ENCODE measurements around the gene KIAA1217.

KIAA1217 gene

DNA sequence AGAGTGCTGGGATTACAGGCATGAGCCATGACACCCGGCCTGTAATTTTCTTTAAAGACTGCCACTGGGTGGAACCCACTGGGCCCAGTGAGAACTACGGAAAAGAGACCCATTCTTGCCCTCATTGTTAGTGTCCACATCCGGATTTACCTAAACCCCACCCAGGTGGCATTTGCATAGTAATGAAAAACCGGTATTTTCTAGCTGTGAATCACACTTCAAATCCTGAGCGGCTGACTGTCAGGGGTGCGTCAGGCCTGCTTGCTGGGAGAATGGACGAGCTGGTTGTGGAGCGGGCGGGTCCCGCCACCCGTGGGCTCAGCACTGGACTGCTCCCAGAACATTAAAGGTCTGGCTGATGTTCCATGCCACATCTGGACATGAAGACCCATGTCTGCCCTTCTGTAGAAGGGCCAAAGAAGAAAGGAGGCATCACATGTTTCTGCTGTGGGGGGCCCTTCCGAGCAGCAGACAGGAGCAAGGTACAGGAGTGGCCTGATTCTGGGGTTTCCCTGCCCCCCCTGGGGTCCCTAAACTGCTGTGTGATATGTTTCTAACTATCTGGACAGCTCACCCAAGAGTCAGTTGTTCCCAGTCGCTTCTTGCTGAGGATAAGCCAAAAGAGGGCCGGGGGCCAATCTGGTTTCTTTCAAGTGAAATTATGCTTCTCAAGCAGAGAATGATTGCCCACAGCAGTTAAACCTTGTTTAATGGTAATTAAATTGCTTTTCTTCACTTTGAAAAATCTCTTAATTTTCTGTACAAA lies 46.4 kb downstream of the KIAA1217 start:
- Histone ChIP-seq H3K36me3 (replicated peaks in 1 of 2; ENCODE audit: control insufficient read depth in 2 of 2, insufficient read depth in 2 of 2, low read length in 2 of 2) (no peaks in the 10 kb centered on the region), H3K4me1 (ENCODE audit: control insufficient read depth in 2 of 2, insufficient read depth in 1 of 2, low read depth in 1 of 2, low read length in 2 of 2) (peaks cover 12 to 18% of the 10 kb centered on the region in 2 donors), H3K4ac (ENCODE audit: low read length) (no peak overlapping the region), H3K23ac (ENCODE audit: low read depth, low read length, poor library complexity) (no peak overlapping the region), H4K91ac (ENCODE audit: low read depth, low read length, poor library complexity) (no peak overlapping the region), H3K79me1 (ENCODE audit: low read depth, low read length) (no peaks in the 10 kb centered on the region), H3K27ac (replicated peaks; ENCODE audit: low read length) (no peak overlapping the region), H3K14ac (ENCODE audit: low read length) (no peak overlapping the region), H3K9me3 (replicated peaks in 1 of 2; ENCODE audit: control insufficient read depth in 2 of 2, insufficient read depth in 1 of 2, low read depth in 1 of 2, low read length in 2 of 2) (no peaks in the 10 kb centered on the region), H4K8ac (ENCODE audit: low read depth, low read length) (no peak overlapping the region), H2BK120ac (ENCODE audit: low read depth, low read length) (no peak overlapping the region), H2AFZ (ENCODE audit: low read length) (no peak overlapping the region), H3K27me3 (ENCODE audit: control insufficient read depth in 3 of 3, insufficient read depth in 3 of 3, low read depth in 1 of 3, low read length in 3 of 3) (no peaks in the 10 kb centered on the region), H2AK5ac (ENCODE audit: low read depth, low read length) (no peak overlapping the region), H2BK15ac (ENCODE audit: low read length) (no peak overlapping the region), H3K18ac (ENCODE audit: low read length) (peak overlapping the region; percentile 6), H3K9ac (ENCODE audit: low read depth, low read length, poor library complexity) (no peak overlapping the region), H3K4me2 (ENCODE audit: insufficient read depth, low read length, poor library complexity, severe bottlenecking) (no peak overlapping the region), H2BK12ac (ENCODE audit: low read length) (no peak overlapping the region), H3K4me3 (ENCODE audit: low read length in 2 of 2) (no peak overlapping the region), H2BK5ac (ENCODE audit: low read length) (no peak overlapping the region)
- WGBS, 2 donors (ENCODE audit: extremely low coverage in 2 of 2, insufficient read length in 2 of 2, insufficient replicate concordance in 1 of 2), result no CpG with 5 or more reads among the region's 14 CpGs
- no peak for DNase-seq (ENCODE audit: low spot score)

DNA sequence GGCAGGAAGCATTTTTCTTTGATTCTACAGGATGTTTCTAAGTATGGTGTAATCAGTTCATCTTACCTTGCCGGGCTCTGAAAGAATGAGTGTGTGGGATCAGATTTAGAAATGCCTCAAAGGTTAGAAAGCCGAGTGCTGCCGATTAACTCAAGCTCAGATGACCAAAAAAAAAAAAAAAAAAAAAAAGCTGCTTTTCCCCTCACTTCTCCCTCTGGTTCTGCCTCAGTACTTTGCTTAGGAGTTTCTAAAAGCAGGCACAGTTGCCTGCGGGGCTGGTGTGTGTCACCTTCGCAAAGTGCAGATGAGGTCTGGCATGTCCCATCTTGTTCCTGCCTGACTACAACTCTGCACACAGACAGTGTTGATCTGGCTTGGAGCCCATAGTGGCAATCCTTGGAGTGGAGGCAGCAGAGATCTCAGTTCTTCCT lies 47.0 kb downstream of the KIAA1217 start:
- no peaks in the 10 kb centered on the region for H3K27me3 ChIP-seq (ENCODE audit: control insufficient read depth in 3 of 3, insufficient read depth in 3 of 3, low read depth in 1 of 3, low read length in 3 of 3)
- WGBS, 2 donors (ENCODE audit: extremely low coverage in 2 of 2, insufficient read length in 2 of 2, insufficient replicate concordance in 1 of 2), result no CpG with 5 or more reads among the region's 5 CpGs
- H3K4me2 ChIP-seq (ENCODE audit: insufficient read depth, low read length, poor library complexity, severe bottlenecking), result no peak overlapping the region
- H2AFZ ChIP-seq (ENCODE audit: low read length), result peak overlapping the region; percentile 51
- no peak overlapping the region for H2BK12ac ChIP-seq (ENCODE audit: low read length)
- H2BK15ac ChIP-seq (ENCODE audit: low read length), result no peak overlapping the region
- H2BK120ac ChIP-seq (ENCODE audit: low read depth, low read length), result no peak overlapping the region
- no peak overlapping the region for H3K9ac ChIP-seq (ENCODE audit: low read depth, low read length, poor library complexity)
- no peak overlapping the region for H3K4me3 ChIP-seq (ENCODE audit: low read length in 2 of 2)
- no peak overlapping the region for H4K91ac ChIP-seq (ENCODE audit: low read depth, low read length, poor library complexity)
- no peak overlapping the region for H3K14ac ChIP-seq (ENCODE audit: low read length)
- no peaks in the 10 kb centered on the region for H3K36me3 ChIP-seq (replicated peaks in 1 of 2; ENCODE audit: control insufficient read depth in 2 of 2, insufficient read depth in 2 of 2, low read length in 2 of 2)
- H3K23ac ChIP-seq (ENCODE audit: low read depth, low read length, poor library complexity), result no peak overlapping the region
- no peak for DNase-seq (ENCODE audit: low spot score)
- peaks cover 12 to 18% of the 10 kb centered on the region in 2 donors for H3K4me1 ChIP-seq (ENCODE audit: control insufficient read depth in 2 of 2, insufficient read depth in 1 of 2, low read depth in 1 of 2, low read length in 2 of 2)
- H3K27ac ChIP-seq (replicated peaks; ENCODE audit: low read length), result no peak overlapping the region
- no peaks in the 10 kb centered on the region for H3K79me1 ChIP-seq (ENCODE audit: low read depth, low read length)
- H3K18ac ChIP-seq (ENCODE audit: low read length), result peak overlapping the region; percentile 53
- H4K8ac ChIP-seq (ENCODE audit: low read depth, low read length), result no peak overlapping the region
- H3K4ac ChIP-seq (ENCODE audit: low read length), result no peak overlapping the region
- no peaks in the 10 kb centered on the region for H3K9me3 ChIP-seq (replicated peaks in 1 of 2; ENCODE audit: control insufficient read depth in 2 of 2, insufficient read depth in 1 of 2, low read depth in 1 of 2, low read length in 2 of 2)
- no peak overlapping the region for H2AK5ac ChIP-seq (ENCODE audit: low read depth, low read length)
- no peak overlapping the region for H2BK5ac ChIP-seq (ENCODE audit: low read length)

DNA sequence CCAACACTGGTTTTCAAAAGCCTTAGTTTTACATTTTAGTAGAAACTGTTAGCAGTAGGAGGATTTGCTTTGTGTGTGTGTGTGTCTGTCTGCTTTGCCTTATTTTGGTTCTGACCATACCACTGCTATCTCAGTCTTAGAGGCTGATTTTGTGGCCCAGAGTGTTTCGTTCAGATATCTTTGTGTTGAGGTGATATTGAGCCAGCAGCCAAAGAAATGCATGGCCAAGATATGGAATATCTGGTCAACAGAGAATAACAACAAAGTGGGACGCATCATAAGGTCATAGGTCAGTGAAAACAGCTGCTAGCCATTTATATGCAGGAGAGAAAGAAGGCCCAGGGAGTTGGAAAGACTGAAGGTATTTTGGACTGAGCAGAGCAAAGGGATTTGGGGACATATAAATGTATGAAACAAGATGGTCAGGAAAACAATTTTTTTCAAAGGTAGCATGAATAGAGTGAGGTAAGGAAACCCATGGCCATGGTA lies 47.7 kb downstream of the KIAA1217 start:
- DNase-seq (ENCODE audit: low spot score), result no peak
- H2BK120ac ChIP-seq (ENCODE audit: low read depth, low read length), result no peak overlapping the region
- no peak overlapping the region for H3K18ac ChIP-seq (ENCODE audit: low read length)
- H3K4me3 ChIP-seq (ENCODE audit: low read length in 2 of 2), result no peak overlapping the region
- no peak overlapping the region for H2AK5ac ChIP-seq (ENCODE audit: low read depth, low read length)
- no peak overlapping the region for H2BK5ac ChIP-seq (ENCODE audit: low read length)
- H2AFZ ChIP-seq (ENCODE audit: low read length), result no peak overlapping the region
- H3K4me1 ChIP-seq (ENCODE audit: control insufficient read depth in 2 of 2, insufficient read depth in 1 of 2, low read depth in 1 of 2, low read length in 2 of 2), result peaks cover 12 to 16% of the 10 kb centered on the region in 2 donors
- H3K9ac ChIP-seq (ENCODE audit: low read depth, low read length, poor library complexity), result no peak overlapping the region
- no peak overlapping the region for H2BK12ac ChIP-seq (ENCODE audit: low read length)
- H3K79me1 ChIP-seq (ENCODE audit: low read depth, low read length), result no peaks in the 10 kb centered on the region
- H3K27ac ChIP-seq (replicated peaks; ENCODE audit: low read length), result no peak overlapping the region
- H3K4ac ChIP-seq (ENCODE audit: low read length), result no peak overlapping the region
- H4K8ac ChIP-seq (ENCODE audit: low read depth, low read length), result no peak overlapping the region
- no peak overlapping the region for H2BK15ac ChIP-seq (ENCODE audit: low read length)
- WGBS, 2 donors (ENCODE audit: extremely low coverage in 2 of 2, insufficient read length in 2 of 2, insufficient replicate concordance in 1 of 2), result no CpG with 5 or more reads among the region's 2 CpGs
- no peaks in the 10 kb centered on the region for H3K36me3 ChIP-seq (replicated peaks in 1 of 2; ENCODE audit: control insufficient read depth in 2 of 2, insufficient read depth in 2 of 2, low read length in 2 of 2)
- no peak overlapping the region for H3K14ac ChIP-seq (ENCODE audit: low read length)
- H3K9me3 ChIP-seq (replicated peaks in 1 of 2; ENCODE audit: control insufficient read depth in 2 of 2, insufficient read depth in 1 of 2, low read depth in 1 of 2, low read length in 2 of 2), result no peaks in the 10 kb centered on the region
- no peak overlapping the region for H3K23ac ChIP-seq (ENCODE audit: low read depth, low read length, poor library complexity)
- H3K4me2 ChIP-seq (ENCODE audit: insufficient read depth, low read length, poor library complexity, severe bottlenecking), result no peak overlapping the region
- H3K27me3 ChIP-seq (ENCODE audit: control insufficient read depth in 3 of 3, insufficient read depth in 3 of 3, low read depth in 1 of 3, low read length in 3 of 3), result no peaks in the 10 kb centered on the region
- no peak overlapping the region for H4K91ac ChIP-seq (ENCODE audit: low read depth, low read length, poor library complexity)

DNA sequence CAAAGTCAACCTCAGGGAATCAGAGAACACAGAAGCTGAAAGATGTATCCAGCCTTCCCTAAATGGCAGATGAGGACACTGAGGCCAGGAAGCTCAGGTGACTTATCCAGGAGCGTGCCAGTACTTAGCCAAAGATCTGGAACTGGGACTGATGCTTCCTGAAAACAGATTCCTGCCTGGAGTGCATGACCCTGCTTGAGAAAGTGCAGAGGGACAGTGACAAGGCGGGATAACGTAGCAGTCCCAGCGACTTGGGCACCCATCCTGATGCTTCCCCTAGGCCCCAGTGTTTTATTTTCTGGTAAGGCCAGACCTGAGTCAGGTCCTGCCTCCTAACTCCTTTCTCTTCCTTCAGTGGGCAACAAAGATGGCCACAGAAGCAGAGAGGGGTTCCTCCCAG lies 48.6 kb downstream of the KIAA1217 start:
- Histone ChIP-seq H3K4me1 (ENCODE audit: control insufficient read depth in 2 of 2, insufficient read depth in 1 of 2, low read depth in 1 of 2, low read length in 2 of 2) (peaks cover 12 to 14% of the 10 kb centered on the region in 2 donors), H3K14ac (ENCODE audit: low read length) (no peak overlapping the region), H2AK5ac (ENCODE audit: low read depth, low read length) (no peak overlapping the region), H3K4me2 (ENCODE audit: insufficient read depth, low read length, poor library complexity, severe bottlenecking) (no peak overlapping the region), H3K18ac (ENCODE audit: low read length) (no peak overlapping the region), H4K8ac (ENCODE audit: low read depth, low read length) (no peak overlapping the region), H3K4ac (ENCODE audit: low read length) (no peak overlapping the region), H2BK15ac (ENCODE audit: low read length) (no peak overlapping the region), H2BK120ac (ENCODE audit: low read depth, low read length) (no peak overlapping the region), H3K27ac (replicated peaks; ENCODE audit: low read length) (no peak overlapping the region), H3K4me3 (ENCODE audit: low read length in 2 of 2) (no peak overlapping the region), H3K79me1 (ENCODE audit: low read depth, low read length) (no peaks in the 10 kb centered on the region), H2AFZ (ENCODE audit: low read length) (no peak overlapping the region), H4K91ac (ENCODE audit: low read depth, low read length, poor library complexity) (no peak overlapping the region), H3K9ac (ENCODE audit: low read depth, low read length, poor library complexity) (no peak overlapping the region), H3K9me3 (replicated peaks in 1 of 2; ENCODE audit: control insufficient read depth in 2 of 2, insufficient read depth in 1 of 2, low read depth in 1 of 2, low read length in 2 of 2) (no peaks in the 10 kb centered on the region), H2BK5ac (ENCODE audit: low read length) (no peak overlapping the region), H2BK12ac (ENCODE audit: low read length) (no peak overlapping the region), H3K36me3 (replicated peaks in 1 of 2; ENCODE audit: control insufficient read depth in 2 of 2, insufficient read depth in 2 of 2, low read length in 2 of 2) (no peaks in the 10 kb centered on the region), H3K27me3 (ENCODE audit: control insufficient read depth in 3 of 3, insufficient read depth in 3 of 3, low read depth in 1 of 3, low read length in 3 of 3) (no peaks in the 10 kb centered on the region), H3K23ac (ENCODE audit: low read depth, low read length, poor library complexity) (no peak overlapping the region)
- DNase-seq (ENCODE audit: low spot score), result no peak
- no CpG with 5 or more reads among the region's 4 CpGs for WGBS, 2 donors (ENCODE audit: extremely low coverage in 2 of 2, insufficient read length in 2 of 2, insufficient replicate concordance in 1 of 2)

Data from neuronal stem cell (in vitro differentiated cells).